ENCODE data around the gene C19orf25. TPM values are rescaled to one million over a fixed set of nuclear protein-coding genes. Genes with fewer than 3 reads are reported as not detected.

C19orf25 gene
- total RNA-seq, 2 experiments from 2014 or later: 24.4 to 26.9 TPM

DNA sequence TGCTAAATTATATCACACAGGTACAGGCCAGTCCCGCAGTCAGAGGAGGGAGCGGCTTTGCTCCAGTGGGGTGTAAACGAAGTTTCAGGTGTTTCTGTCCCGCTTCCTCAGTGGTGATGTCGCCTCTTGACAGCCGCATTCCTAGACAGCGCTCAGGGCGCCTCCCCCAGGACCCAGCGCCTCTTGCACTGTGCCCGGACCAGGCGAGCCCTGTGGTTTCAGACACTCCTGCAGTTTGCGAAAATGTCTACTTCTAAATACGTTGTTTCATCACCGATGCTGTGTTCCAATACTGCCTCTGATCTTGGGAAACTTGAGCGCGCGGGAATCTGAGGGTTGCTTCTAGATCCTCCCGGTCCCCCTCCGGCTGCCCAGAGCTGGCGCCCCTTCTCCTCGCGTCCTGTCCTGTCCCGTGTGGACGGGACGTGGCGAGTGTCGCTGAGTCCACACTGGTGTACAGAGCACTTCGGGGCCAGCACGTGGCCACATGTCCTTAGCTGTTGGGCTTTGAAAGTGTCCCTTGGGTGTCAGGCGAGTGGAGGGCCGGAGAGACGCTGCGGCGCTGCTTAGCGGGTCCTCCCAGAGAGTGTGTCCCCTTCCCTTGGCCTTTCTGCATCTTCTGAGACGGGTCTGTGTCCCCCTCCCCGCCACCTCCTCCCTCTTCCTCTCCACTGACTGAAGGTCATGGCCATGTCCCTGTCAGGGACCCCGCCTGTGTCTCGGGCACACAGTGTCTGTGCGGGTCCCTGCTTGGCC, 55.4 kb downstream of the C19orf25 start:
- intact Hi-C loops (cut with micrococcal nuclease): no loop called here
- no peaks in the 10 kb centered on the region for H3K4me1 Mint-ChIP-seq (ENCODE audit: low read depth)
- H3K36me3 Mint-ChIP-seq: peaks cover 46% of the 10 kb centered on the region
- no peak overlapping the region for H3K4me3 Mint-ChIP-seq
- no peaks in the 10 kb centered on the region for H3K9me3 Mint-ChIP-seq
- H3K27me3 Mint-ChIP-seq: no peaks in the 10 kb centered on the region
- POLR2A ChIA-PET: no interaction called here
- no peak overlapping the region for H3K27ac Mint-ChIP-seq
- DNase-seq: no peak
- CTCF ChIA-PET: interaction anchor here (0.6 kb wide), 1 partner anchor 402 kb away, joined by 3 read pairs; no protein-coding TSS in a partner anchor

Other genes starting within 250 kb of the C19orf25 start
- 1 to 10 TPM; 1.3 to 2.1 TPM for gene CBARP, start 241.2 kb downstream of the C19orf25 start, total RNA-seq
- gene ATP5F1D, start 237.5 kb downstream of the C19orf25 start, total RNA-seq: 100 to 1,000 TPM; 178 to 192 TPM
- 10 to 100 TPM; 54.1 to 54.6 TPM for gene MIDN, start 230.6 kb downstream of the C19orf25 start, total RNA-seq
- gene CIRBP, start 209.9 kb downstream of the C19orf25 start, total RNA-seq: 100 to 1,000 TPM; 171 to 173 TPM
- gene FAM174C, start 203.7 kb downstream of the C19orf25 start, total RNA-seq: 10 to 100 TPM; 74.8 to 76.1 TPM
- not detected for gene EFNA2, start 193.3 kb downstream of the C19orf25 start, total RNA-seq
- gene NDUFS7, start 95.3 kb downstream of the C19orf25 start, total RNA-seq: 100 to 1,000 TPM; 117 to 119 TPM
- gene GAMT, start 77.7 kb downstream of the C19orf25 start, total RNA-seq: 10 to 100 TPM; 21.0 to 21.1 TPM
- gene DAZAP1, start 71.6 kb downstream of the C19orf25 start, total RNA-seq: 100 to 1,000 TPM; 226 to 242 TPM
- 1,000 to 10,000 TPM; 1,642 to 1,717 TPM for gene RPS15, start 40.8 kb downstream of the C19orf25 start, total RNA-seq
- gene APC2, start 29.1 kb downstream of the C19orf25 start, total RNA-seq: under 1 TPM; 0.07 to 0.15 TPM
- gene PCSK4, start 11.1 kb upstream of the C19orf25 start, total RNA-seq: 1 to 10 TPM; 1.5 to 2.7 TPM
- 1 to 10 TPM; 1.8 to 1.9 TPM for gene REEP6, start 12.0 kb upstream of the C19orf25 start, total RNA-seq
- 1 to 10 TPM; 1.9 to 3.7 TPM for gene ADAMTSL5, start 33.8 kb upstream of the C19orf25 start, total RNA-seq
- gene PLK5, start 44.9 kb upstream of the C19orf25 start, total RNA-seq: not detected
- gene MEX3D, start 89.1 kb upstream of the C19orf25 start, total RNA-seq: 1 to 10 TPM; 6.0 to 6.1 TPM
- 10 to 100 TPM; 67.7 to 71.4 TPM for gene MBD3, start 113.7 kb upstream of the C19orf25 start, total RNA-seq
- gene UQCR11, start 126.2 kb upstream of the C19orf25 start, total RNA-seq: 100 to 1,000 TPM; 266 to 277 TPM
- 10 to 100 TPM; 88.9 to 95.5 TPM for gene TCF3, start 173.4 kb upstream of the C19orf25 start, total RNA-seq

Data from activated CD4-positive, alpha-beta memory T cell treated with anti-CD3 and anti-CD28 coated beads for 36 hours (primary cell).